ENCODE results near the gene MBTPS1.

DNA sequence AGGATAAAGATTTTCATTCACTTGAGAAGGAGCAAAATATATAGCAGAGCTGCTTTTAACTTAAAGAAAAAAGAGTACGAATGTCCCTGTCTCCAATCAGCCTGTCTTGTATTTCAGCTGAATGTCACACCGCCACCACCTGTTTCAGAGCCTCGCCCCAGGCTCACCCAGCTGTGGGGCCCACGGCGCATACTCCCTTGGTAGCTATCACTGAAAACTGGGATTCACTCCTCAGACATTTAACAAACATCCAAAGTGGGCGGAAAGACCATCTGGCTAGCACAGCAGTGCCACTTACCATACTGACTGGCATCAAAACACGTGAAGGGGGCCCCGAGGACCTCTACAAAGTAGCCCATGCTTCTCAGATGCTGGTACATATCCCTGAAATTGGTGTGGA is 48.7 kb downstream of the MBTPS1 start:
- TF ChIP-seq, protein P1, sequence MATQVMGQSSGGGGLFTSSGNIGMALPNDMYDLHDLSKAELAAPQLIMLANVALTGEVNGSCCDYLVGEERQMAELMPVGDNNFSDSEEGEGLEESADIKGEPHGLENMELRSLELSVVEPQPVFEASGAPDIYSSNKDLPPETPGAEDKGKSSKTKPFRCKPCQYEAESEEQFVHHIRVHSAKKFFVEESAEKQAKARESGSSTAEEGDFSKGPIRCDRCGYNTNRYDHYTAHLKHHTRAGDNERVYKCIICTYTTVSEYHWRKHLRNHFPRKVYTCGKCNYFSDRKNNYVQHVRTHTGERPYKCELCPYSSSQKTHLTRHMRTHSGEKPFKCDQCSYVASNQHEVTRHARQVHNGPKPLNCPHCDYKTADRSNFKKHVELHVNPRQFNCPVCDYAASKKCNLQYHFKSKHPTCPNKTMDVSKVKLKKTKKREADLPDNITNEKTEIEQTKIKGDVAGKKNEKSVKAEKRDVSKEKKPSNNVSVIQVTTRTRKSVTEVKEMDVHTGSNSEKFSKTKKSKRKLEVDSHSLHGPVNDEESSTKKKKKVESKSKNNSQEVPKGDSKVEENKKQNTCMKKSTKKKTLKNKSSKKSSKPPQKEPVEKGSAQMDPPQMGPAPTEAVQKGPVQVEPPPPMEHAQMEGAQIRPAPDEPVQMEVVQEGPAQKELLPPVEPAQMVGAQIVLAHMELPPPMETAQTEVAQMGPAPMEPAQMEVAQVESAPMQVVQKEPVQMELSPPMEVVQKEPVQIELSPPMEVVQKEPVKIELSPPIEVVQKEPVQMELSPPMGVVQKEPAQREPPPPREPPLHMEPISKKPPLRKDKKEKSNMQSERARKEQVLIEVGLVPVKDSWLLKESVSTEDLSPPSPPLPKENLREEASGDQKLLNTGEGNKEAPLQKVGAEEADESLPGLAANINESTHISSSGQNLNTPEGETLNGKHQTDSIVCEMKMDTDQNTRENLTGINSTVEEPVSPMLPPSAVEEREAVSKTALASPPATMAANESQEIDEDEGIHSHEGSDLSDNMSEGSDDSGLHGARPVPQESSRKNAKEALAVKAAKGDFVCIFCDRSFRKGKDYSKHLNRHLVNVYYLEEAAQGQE (IDR thresholded peaks at IDR 0.05): no peak
- no peak for TF ChIP-seq YY1 (IDR thresholded peaks at IDR 0.05)

All from liver (tissue), 1 donor.